GM19468 (cell line): ENCODE results near the gene LAMTOR2.
"Not testable (repeated sequence)": the region's sequence is repeated elsewhere in the genome, so short reads cannot be mapped to it uniquely, and the experiment has no call there.

Source experiments
- ATAC-seq: cut with Tn5 transposase; IDR thresholded peaks from one replicate; pipeline ENCODE4 v1.9.1; 2021; ENCODE audit warnings: mild to moderate bottlenecking, moderate library complexity, moderate number of reproducible peaks; ENCODE audit not compliant: unreplicated experiment; ENCODE audit errors: extremely low read depth

The LAMTOR2 gene

GRCh38 chr1:156054500-156055280, at the start of gene LAMTOR2:
TSS of gene LAMTOR2 (plus strand) at chr1:156054782. CDS start at chr1:156054890, 108 bp downstream.
- peak; percentile 82 for ATAC-seq

- no peak for ATAC-seq
Observed at GRCh38 chr1:156004843-156005584, 49.6 kb upstream of the LAMTOR2 start.

DNA sequence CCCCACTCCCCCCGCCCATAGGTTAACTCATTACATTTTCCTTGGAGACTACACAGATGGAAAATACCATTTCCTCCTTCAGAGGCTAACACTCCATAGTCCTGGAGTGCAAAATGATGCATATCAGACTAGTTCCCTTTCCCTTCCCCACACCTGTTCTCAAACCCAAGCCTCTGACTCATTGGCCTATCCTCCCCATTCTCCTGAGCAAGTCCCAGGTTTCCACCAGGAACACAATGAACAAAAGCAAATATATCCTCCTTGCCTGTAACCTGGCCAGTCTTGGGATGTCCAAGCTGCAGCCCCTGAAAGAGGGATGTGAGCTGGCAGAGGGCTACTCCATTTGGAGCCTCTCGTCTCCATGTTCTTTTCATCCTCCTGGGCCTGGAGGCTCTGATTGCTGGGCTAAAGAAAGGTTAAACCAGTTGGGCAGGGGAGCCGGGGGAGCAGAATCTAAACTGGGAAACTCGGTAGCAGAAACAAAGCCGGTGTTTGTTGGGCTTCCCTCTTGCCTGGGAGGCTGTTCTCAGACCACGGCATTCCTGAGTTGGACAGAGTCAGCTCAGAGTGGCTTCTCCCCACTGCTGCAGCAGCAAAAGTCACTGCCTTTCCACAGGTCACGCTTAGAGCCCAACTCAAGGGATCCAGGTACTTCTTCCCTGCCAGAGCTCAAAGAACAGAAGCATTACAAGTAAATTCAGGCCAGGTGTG, 47.8 kb upstream of the LAMTOR2 start:
- ATAC-seq, result no peak

DNA sequence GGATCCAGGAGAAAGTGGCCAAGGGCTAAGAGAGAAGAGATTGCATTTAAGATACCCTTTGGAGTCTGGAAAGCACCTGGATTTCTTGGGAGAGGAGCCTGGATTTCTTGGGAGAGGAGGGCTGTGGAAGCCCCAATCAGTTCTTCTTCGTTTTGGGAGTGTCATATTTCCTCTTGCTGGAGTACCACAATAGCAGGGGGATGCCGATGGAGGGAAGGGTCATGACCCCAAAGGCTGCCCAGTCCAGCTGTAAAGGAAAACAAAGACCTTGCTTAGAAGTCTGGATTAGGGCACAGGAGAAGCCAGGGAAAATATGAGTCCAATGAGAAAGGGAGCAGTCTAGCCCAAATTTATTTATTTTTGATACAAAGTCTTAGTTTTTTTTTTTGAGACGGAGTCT, 45.2 kb upstream of the LAMTOR2 start:
- ATAC-seq, result no peak

GRCh38 chr1:156012051-156012817, 42.3 kb upstream of the LAMTOR2 start:
- peak; percentile 26 for ATAC-seq

- no peak for ATAC-seq
Observed at GRCh38 chr1:156014829-156015228, 39.8 kb upstream of the LAMTOR2 start.

DNA sequence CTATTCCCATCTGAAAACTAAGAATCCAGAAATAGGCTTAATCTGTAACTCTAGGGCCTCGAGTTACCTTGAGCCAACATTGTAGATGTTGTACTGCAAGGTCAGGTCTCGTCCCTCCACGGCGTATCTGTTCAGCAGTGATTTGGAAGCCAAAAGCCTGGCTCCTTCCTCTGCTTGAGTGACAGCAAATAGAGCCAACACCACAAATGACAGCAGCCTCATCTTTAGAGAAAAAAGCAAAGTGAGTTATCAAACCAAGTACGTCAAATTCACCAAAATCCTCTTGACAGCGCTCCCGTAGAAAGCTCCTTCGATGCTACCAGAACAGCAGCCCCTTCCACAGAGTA, 34.7 kb upstream of the LAMTOR2 start:
- no peak for ATAC-seq

DNA sequence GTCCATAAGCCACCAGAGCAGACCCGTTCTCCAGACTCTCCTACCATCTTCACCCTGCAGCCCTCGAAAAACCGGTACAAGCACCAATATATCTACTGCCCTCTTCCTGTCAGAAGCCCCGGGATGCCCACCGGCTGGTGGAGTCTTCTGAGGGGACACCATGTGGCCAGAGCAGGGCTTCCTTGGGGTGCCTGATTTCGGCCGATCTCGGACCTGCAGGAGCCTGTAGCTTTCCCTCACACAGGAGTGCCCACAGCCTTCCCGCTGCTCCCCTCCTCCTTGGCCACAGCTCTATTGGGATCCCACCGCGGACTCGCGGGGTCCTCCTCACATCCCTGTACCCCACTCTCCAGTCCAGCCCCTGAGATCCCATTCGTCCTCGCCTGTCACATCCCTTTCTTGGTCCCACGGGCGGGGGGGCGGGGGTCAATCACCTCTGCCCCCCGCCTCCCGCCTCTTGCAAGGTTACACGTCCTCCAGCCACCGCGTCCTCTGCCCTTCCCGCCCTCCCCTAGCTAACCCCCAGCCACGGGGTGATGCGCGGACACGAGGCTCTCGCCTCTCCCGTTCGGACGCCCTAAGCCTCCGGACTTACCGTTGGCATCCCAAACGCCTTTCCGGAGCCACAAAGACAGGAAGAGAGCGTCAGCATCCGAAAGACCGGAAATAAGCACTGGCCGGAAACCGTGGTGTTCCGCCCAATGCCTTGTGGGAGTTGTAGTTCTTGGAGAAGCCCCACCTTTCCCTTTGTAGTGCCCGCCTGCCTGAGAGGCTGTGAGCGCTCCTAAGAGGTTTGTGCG, 34.1 kb upstream of the LAMTOR2 start, which contains the start of gene SSR2:
Gene SSR2 (minus strand): TSS at position 659 of the 800 bp plus-strand sequence. CDS start 784 bp downstream, outside the sequence.
- peak; percentile 44 for ATAC-seq

- ATAC-seq, result no peak
Observed at GRCh38 chr1:156021093-156021428, 33.5 kb upstream of the LAMTOR2 start.

- ATAC-seq, result no peak
Observed at GRCh38 chr1:156021954-156022353, 32.6 kb upstream of the LAMTOR2 start.

GRCh38 chr1:156024801-156025200, 29.8 kb upstream of the LAMTOR2 start:
- no peak for ATAC-seq

DNA sequence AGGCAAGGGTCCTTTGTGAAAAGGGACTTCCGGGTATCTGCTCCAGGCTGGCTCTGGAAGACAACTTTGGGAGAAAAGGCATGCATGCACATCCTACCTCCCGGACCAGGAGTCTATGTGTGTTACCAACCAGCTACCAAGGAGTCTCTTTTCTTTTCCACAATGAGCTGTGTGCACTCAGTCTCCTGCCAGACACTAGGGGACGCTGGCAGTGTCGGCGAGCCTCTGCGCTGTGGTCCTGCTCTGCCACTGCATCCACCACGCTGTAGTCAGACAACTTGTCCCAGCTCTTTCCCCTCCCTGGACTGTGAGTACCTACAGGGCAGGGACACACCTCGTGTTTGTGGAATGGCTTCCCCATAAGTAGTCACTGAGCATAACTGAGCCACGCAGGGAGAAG, 28.7 kb upstream of the LAMTOR2 start:
- no peak for ATAC-seq

- ATAC-seq, result no peak
Observed at GRCh38 chr1:156026588-156026987, 28.0 kb upstream of the LAMTOR2 start.

GRCh38 chr1:156033011-156033410, 21.6 kb upstream of the LAMTOR2 start:
- ATAC-seq, result no peak

- not testable (repeated sequence) for ATAC-seq
Observed at GRCh38 chr1:156034991-156035390, 19.6 kb upstream of the LAMTOR2 start.

DNA sequence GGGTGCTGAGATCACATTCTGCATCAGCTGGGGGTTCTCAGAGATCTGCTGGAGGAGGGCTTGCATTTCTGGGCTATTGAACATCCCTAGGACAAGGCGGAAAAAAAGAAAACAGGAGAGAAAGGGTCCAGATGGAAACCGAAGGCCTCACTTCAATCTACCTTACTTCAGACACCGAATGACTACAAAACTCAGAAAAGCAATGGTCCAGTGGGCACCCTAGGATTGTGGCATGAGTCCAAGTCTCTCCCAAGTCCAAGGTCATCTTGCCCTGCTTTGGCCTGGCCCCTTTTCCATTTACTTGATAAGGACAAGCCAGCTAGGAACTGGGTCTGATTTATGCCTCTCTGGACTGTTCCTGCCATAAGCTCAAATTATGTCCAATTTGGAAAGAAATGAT, 11.8 kb upstream of the LAMTOR2 start:
- no peak for ATAC-seq

DNA sequence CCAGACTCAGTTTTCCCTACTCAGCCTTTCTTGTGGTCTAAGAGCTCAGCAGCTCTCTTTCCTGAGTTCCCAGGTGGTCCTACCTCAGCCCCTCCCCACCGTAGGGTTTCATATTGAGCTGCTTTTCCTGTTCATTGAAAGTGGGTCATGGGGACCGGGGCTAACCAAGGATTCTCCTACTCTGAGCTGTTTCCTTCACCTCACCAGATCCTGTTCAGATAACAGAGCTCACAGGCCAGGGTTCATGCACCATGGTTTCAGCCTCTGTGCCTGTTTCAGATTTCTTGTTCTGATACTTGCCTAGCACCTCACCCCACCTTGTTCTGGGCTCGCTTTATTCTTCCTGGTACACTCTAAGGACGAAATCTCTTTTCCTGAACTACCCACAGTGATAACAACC, 9.5 kb upstream of the LAMTOR2 start:
- ATAC-seq, result no peak

- no peak for ATAC-seq
Observed at GRCh38 chr1:156048663-156049258, 5.8 kb upstream of the LAMTOR2 start.

GRCh38 chr1:156050376-156050775, 4.2 kb upstream of the LAMTOR2 start:
- no peak for ATAC-seq
